NCI-H510A (cell line): Measurements from ENCODE around the gene LCE2B.
"Not testable (repeated sequence)": the region's sequence is repeated elsewhere in the genome, so short reads cannot be mapped to it uniquely, and the experiment has no call there.

Experiments used
- DNase-seq: peaks from one replicate; lab custom pipeline; 2025; lab: John Stamatoyannopoulos, UW

LCE2B gene, protein sequence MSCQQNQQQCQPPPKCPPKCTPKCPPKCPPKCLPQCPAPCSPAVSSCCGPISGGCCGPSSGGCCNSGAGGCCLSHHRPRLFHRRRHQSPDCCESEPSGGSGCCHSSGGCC

DNA sequence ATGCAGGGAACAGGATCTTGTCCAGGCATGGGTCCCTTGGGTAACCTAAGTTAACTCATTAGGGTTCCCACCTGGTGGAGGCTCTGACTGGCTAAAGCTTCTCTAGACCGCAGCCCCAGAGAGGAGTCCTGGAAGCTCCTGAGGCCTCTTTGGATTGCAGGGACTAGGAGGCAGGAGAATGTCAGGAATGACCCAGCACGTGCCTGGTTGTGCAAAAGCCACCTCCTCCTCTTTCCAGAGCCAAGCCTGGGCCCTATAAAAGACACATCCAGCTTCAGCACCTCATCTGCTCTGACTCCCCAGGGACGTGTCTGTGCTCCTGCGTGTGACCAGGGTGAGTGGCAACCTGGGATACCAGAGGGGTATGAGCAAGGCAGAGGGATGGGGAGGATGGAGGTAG, at the start of gene LCE2B:
Gene LCE2B, plus strand, starts transcription at position 301 of the 400 bp plus-strand sequence. CDS start 721 bp downstream, outside the sequence.
- DNase-seq: not testable (repeated sequence)

- DNase-seq: no peak
Measured at GRCh38 chr1:152640351-152640750, 45.6 kb upstream of the LCE2B start.

- no peak for DNase-seq
Measured at GRCh38 chr1:152643945-152644344, 42.0 kb upstream of the LCE2B start.

GRCh38 chr1:152645146-152645545, 40.8 kb upstream of the LCE2B start:
- no peak for DNase-seq

- no peak for DNase-seq
Measured at GRCh38 chr1:152646656-152647055, 39.3 kb upstream of the LCE2B start.

DNA sequence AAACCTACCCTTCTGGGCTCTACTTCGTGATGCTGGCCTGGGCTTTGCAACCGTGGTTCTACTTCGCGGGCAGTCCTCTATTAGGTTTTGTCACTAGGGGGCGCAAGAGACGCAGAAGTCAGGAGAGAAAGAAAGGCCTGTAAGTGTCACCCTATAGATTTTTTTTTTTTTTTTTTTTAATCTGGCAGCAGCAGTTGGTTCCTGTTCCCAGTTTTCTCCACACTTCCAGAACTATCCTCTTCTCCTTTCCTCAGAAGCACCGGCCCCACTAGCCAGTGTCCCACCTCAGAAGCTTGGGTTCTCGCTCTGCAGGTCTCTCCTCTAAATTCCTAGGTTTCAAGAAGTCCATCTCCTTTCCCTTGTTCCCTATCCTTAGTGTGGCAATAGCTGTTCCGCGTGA, 31.8 kb upstream of the LCE2B start:
- DNase-seq: no peak

DNA sequence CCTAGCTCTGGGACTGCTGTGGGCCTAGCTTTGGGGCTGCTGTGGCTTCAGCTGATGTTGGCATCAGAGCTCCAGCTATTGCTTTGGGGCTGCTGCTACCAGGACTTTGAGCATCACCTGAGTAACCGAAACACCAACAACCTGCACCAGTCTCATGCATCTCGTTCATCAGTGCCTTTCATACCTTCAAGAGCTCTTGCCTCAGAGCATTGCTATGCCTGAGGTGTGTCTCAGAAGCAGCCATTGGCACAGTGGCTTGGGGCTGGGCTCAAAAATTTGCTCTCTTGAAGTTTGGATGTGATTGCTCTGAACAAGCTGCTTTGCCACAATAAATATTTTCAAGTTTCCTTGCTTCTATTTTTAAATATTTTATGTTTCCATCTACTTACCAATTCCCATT, 29.5 kb upstream of the LCE2B start:
- DNase-seq: no peak

GRCh38 chr1:152657677-152658076, 28.2 kb upstream of the LCE2B start:
- DNase-seq: no peak

DNA sequence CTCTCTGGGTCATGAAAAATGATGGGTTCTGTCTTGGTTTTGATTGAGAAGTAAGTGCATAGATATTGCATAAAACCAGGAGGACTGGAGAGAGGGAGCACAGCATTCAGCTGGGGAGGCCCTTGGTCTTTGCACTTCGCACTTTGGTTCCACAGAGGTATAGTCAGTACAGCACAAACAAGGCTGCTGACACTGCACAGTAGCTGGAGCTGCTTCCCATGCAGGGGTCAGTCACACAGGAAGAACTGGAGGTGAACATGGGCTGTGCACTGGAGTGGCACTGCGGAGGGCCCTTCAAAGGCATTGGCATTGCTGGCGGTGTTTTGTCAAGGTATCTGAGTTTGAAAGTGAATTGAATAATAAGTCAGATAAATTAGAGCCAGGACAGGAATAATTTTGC, 27.3 kb upstream of the LCE2B start:
- DNase-seq: no peak

DNA sequence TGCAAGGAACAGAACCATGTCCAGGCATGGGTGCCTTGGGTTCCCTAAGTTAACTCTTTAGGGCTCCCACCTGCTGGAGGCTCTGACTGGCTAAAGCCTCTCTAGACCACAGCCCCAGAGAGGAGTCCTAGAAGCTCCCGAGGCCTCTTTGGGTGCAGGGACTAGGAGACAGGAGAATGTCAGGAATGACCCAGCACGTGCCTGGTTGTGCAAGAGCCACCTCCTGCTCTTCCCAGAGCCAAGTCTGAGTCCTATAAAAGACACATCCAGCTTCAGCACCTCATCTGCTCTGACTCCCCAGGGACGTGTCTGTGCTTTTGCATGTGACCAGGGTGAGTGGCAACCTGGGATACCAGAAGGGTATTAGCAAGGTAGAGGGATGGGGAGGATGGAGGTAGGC, 22.8 kb upstream of the LCE2B start, which contains the start of gene LCE2D:
Gene LCE2D, plus strand, starts transcription at position 283 of the 400 bp plus-strand sequence. CDS start 726 bp downstream, outside the sequence.
- no peak for DNase-seq

GRCh38 chr1:152666171-152666570, 19.8 kb upstream of the LCE2B start:
- not testable (repeated sequence) for DNase-seq

- DNase-seq: no peak
Measured at GRCh38 chr1:152667648-152668047, 18.3 kb upstream of the LCE2B start.

DNA sequence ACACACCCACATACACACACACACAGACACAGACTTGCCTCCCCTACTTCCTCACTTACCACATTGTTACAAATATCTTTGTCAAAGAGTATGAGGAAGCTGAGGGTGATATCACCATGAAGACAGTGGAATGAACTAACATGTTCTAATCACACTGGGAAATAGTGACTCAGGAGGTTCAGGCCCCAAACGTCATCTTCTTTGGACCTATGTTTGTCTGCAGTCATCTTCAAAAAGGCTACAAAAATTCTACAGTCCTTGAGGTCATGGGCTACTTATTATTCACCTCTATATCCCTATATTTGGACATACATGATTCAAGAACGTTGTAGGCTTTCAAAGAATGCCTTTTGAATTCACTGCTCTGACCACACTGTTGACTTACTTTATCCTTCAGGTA, 12.9 kb upstream of the LCE2B start:
- no peak for DNase-seq

GRCh38 chr1:152674983-152675382, 10.9 kb upstream of the LCE2B start, which contains the start of gene LCE2C:
LCE2C (plus strand) TSS chr1:152675279; CDS start chr1:152676016, 737 bp downstream.
- DNase-seq: not testable (repeated sequence)

GRCh38 chr1:152679459-152679858, 6.5 kb upstream of the LCE2B start:
- no peak for DNase-seq

DNA sequence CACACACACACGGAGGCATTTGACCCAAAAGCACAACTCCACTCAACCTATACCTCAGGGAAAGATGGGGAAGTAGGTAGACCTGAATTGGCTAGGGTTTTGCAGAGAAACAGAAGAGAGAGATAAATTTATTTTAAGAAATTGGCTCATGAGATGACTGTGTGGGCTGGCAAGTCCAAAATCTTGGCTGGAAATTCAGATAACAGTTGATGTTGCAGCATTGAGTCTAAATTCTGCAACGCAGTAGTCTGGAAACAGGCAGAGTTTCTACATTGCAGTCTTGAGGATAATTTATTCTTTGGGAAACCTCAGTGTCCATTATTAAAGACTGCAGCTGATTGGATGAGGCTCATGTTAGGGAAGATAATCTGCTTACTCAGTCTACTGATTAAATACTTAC, 4.3 kb upstream of the LCE2B start:
- DNase-seq: no peak

DNA sequence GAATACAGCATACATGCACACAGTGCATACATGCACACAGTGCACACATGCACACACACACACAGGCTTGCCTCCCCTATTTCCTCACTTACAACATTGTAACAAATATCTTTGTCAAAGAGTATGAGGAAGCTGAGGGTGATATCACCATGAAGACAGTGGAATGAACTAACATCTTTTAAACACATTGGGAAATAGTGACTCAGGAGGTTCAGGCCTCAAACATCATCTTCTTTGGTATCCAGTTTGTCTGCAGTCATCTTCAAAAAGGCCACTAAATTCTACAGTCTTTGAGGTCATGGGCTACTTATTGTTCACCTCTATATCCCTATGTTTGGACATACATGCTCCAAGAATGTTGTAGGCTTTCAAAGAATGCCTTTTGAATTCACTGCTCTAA, 2.1 kb upstream of the LCE2B start:
- DNase-seq: no peak

GRCh38 chr1:152697701-152698600, 12.0 kb downstream of the LCE2B start, which contains the start of gene LCE2A:
LCE2A (plus strand) TSS chr1:152698345; CDS start chr1:152698902, 557 bp downstream.
- DNase-seq: no peak

- no peak for DNase-seq
Measured at GRCh38 chr1:152699746-152700145, 13.8 kb downstream of the LCE2B start.

DNA sequence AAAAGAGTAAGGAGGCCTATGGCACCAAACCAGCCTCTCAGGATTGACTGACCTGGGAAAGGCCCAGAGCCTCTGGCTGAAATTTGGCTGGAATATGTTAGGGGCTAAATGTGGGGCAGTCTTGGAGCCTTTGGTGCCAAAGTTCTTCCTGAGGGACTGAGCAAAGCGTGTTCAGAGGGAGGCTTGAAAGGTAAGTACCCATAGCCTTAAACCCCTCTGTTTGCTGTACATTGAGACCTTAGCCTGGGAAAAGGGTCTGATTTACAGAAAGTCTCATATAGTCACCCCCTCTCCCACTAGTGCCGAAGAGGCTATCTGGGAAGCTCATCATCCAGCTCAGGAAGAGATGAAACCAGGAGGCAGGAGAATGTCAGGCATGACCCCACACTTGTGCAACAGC, 21.9 kb downstream of the LCE2B start, which contains the start of gene LCE4A:
Gene LCE4A, plus strand, starts transcription at position 301 of the 400 bp plus-strand sequence. CDS start 916 bp downstream, outside the sequence.
- DNase-seq: no peak

- no peak for DNase-seq
Measured at GRCh38 chr1:152718238-152718637, 32.3 kb downstream of the LCE2B start.

DNA sequence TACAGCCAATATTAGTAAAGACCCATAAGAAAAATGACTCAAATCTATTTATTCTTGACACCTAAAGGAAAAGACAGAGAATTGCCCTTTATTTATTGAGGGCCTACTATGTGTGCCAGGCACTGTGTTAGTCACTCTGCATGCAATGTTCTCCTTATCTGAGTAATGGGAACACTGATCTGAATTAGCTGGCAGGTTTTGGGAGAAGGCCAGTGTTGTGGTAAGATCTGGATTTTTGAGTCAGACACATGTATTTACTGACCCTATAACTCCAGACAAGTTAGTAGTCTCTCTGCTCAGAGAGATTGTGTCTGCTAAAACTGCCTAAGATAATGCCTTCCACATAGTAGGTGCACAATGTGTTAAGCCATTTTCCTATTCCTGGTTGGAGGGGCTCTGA, 39.3 kb downstream of the LCE2B start:
- DNase-seq: no peak

GRCh38 chr1:152728986-152729385, 43.1 kb downstream of the LCE2B start:
- DNase-seq: no peak
